ENCODE measurements around the gene MAP3K14. TPM values are rescaled to one million over a fixed set of nuclear protein-coding genes. Genes with fewer than 3 reads are reported as not detected.

Gene MAP3K14
- total and polyA plus RNA-seq, 2 of the 4 experiments (the other 2 are of a cell fraction), result 4.1 to 21.7 TPM

DNA sequence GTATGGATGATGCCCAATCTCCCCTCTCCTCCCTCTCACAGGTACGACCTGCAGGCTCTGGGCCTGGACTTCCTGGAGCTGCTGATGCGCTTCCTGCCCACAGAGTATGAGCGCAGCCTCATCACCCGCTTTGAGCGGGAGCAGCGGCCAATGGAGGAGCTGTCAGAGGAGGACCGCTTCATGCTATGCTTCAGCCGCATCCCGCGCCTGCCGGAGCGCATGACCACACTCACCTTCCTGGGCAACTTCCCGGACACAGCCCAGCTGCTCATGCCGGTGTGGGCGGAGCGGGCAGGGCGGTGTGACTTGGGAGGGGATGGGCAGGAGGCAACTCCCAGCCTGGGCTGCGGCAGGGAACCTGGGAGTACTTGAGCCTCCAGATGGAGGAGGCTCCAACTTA is 73.1 kb downstream of the MAP3K14 start:
- CTCF ChIA-PET, result no interaction called here
- H3K4me3 ChIP-seq (ENCODE audit: insufficient read depth, low read depth, low read length), result no peak overlapping the region
- H2BK120ac ChIP-seq (ENCODE audit: low read depth, low read length), result no peak overlapping the region
- H3K4me2 ChIP-seq (ENCODE audit: low read depth, low read length), result no peak overlapping the region
- TF ChIP-seq MXI1 (IDR thresholded peaks at IDR 0.05; ENCODE audit: borderline replicate concordance, low read depth, low read length), result no peak
- TF ChIP-seq, protein P1, sequence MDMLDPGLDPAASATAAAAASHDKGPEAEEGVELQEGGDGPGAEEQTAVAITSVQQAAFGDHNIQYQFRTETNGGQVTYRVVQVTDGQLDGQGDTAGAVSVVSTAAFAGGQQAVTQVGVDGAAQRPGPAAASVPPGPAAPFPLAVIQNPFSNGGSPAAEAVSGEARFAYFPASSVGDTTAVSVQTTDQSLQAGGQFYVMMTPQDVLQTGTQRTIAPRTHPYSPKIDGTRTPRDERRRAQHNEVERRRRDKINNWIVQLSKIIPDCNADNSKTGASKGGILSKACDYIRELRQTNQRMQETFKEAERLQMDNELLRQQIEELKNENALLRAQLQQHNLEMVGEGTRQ (IDR thresholded peaks at IDR 0.05; ENCODE audit: low read depth, low read length), result no peak
- no peak for TF ChIP-seq BHLHE40 (IDR thresholded peaks at IDR 0.05; ENCODE audit: low read depth, low read length)
- no peak for TF ChIP-seq FOS (IDR thresholded peaks at IDR 0.05; ENCODE audit: low read depth, low read length)
- no peak for TF ChIP-seq MAZ (IDR thresholded peaks at IDR 0.05; ENCODE audit: borderline replicate concordance, low read depth, low read length)
- no peak for TF ChIP-seq RFX5 (IDR thresholded peaks at IDR 0.05; ENCODE audit: low read depth, low read length)
- TF ChIP-seq, protein P2, sequence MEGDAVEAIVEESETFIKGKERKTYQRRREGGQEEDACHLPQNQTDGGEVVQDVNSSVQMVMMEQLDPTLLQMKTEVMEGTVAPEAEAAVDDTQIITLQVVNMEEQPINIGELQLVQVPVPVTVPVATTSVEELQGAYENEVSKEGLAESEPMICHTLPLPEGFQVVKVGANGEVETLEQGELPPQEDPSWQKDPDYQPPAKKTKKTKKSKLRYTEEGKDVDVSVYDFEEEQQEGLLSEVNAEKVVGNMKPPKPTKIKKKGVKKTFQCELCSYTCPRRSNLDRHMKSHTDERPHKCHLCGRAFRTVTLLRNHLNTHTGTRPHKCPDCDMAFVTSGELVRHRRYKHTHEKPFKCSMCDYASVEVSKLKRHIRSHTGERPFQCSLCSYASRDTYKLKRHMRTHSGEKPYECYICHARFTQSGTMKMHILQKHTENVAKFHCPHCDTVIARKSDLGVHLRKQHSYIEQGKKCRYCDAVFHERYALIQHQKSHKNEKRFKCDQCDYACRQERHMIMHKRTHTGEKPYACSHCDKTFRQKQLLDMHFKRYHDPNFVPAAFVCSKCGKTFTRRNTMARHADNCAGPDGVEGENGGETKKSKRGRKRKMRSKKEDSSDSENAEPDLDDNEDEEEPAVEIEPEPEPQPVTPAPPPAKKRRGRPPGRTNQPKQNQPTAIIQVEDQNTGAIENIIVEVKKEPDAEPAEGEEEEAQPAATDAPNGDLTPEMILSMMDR (conservative IDR thresholded peaks at IDR 0.05; ENCODE audit: low read depth, low read length), result no peak
- no peak for TF ChIP-seq NFE2L2 (IDR thresholded peaks at IDR 0.05; ENCODE audit: low read depth, low read length)
- TF ChIP-seq, protein P3, sequence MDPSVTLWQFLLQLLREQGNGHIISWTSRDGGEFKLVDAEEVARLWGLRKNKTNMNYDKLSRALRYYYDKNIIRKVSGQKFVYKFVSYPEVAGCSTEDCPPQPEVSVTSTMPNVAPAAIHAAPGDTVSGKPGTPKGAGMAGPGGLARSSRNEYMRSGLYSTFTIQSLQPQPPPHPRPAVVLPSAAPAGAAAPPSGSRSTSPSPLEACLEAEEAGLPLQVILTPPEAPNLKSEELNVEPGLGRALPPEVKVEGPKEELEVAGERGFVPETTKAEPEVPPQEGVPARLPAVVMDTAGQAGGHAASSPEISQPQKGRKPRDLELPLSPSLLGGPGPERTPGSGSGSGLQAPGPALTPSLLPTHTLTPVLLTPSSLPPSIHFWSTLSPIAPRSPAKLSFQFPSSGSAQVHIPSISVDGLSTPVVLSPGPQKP (IDR thresholded peaks at IDR 0.05; ENCODE audit: borderline replicate concordance, low read depth, low read length), result no peak
- no peak for TF ChIP-seq RCOR1 (IDR thresholded peaks at IDR 0.05; ENCODE audit: insufficient replicate concordance, low read length)
- H3K4ac ChIP-seq (ENCODE audit: low read depth, low read length), result no peak overlapping the region
- 83% methylated on average over 6 of the region's 18 CpGs; no CpG with 5 or more reads in 1 of the 2 experiments for WGBS, 2 experiments (ENCODE audit: extremely low coverage in 2 of 2, insufficient read length in 1 of 2)
- intact Hi-C loops (cut with micrococcal nuclease) (no loop called here), dilution Hi-C loops (cut with HindIII; ENCODE audit: low sequenced_read_pairs, unreplicated experiment) (no loop called here), in situ Hi-C loops (cut with MboI; ENCODE audit: low sequenced_read_pairs) (no loop called here)
- H2BK5ac ChIP-seq (ENCODE audit: low read depth, low read length, poor library complexity, severe bottlenecking), result no peak overlapping the region
- H3K27me3 ChIP-seq (ENCODE audit: control insufficient read depth, insufficient read depth, low read length), result peaks cover 4% of the 10 kb centered on the region; the same call in 1 of the 2 replicates
- H3K56ac ChIP-seq (ENCODE audit: extremely low read depth, insufficient read depth, low read length), result no peak overlapping the region
- no peak overlapping the region for H2AK5ac ChIP-seq (ENCODE audit: low read depth, low read length)
- no peak overlapping the region for H2BK20ac ChIP-seq (ENCODE audit: low read depth, low read length)
- no TSS peak for BruUV-seq (replicated peaks)
- H3K4me1 ChIP-seq (ENCODE audit: control insufficient read depth, insufficient read depth, low read length), result peaks cover 10% of the 10 kb centered on the region; the same call in 1 of the 2 replicates
- no peak overlapping the region for H2AK9ac ChIP-seq (replicated peaks; ENCODE audit: low read depth, low read length, poor library complexity)
- H4K20me1 ChIP-seq (ENCODE audit: insufficient read depth, low read length), result no peaks in the 10 kb centered on the region
- H2BK15ac ChIP-seq (ENCODE audit: low read depth, low read length), result no peak overlapping the region
- H3K23ac ChIP-seq (ENCODE audit: low read depth, low read length), result no peak overlapping the region
- POLR2A ChIA-PET (ENCODE audit: unreplicated experiment), result no interaction called here
- no peak overlapping the region for H4K8ac ChIP-seq (ENCODE audit: low read depth in 2 of 2, low read length in 2 of 2)
- no peak for ATAC-seq (ENCODE audit: low read depth)
- no peak overlapping the region for H3K27ac ChIP-seq (ENCODE audit: insufficient read depth, low read length)
- H3K9ac ChIP-seq (ENCODE audit: low read depth, low read length), result no peak overlapping the region
- 0 out of 2 replicates have a peak, but pooled peaks cover 2% of the 10 kb centered on the region for H3K9me1 ChIP-seq (ENCODE audit: insufficient read depth, low read length)
- no peak overlapping the region for H4K5ac ChIP-seq (ENCODE audit: low read depth, low read length)
- no peak overlapping the region for H3K18ac ChIP-seq (ENCODE audit: low read depth, low read length)
- no peaks in the 10 kb centered on the region for H3K9me3 ChIP-seq (ENCODE audit: control insufficient read depth, insufficient read depth, low read length)
- H4K91ac ChIP-seq (ENCODE audit: insufficient read depth, low read depth, low read length), result no peak overlapping the region
- DNase-seq, result no peak
- H3K79me1 ChIP-seq (ENCODE audit: low read depth in 1 of 2, low read length in 2 of 2), result peaks cover 0 to 9% of the 10 kb centered on the region in 2 experiments; a peak in 1 of 4 replicates
- no peak overlapping the region for H2AFZ ChIP-seq (replicated peaks; ENCODE audit: low read length, poor library complexity)
- peaks cover 11% of the 10 kb centered on the region; the same call in 1 of the 2 replicates for H3K36me3 ChIP-seq (ENCODE audit: control insufficient read depth, insufficient read depth, low read length)
- no peak overlapping the region for H3K14ac ChIP-seq (replicated peaks; ENCODE audit: low read depth, low read length)
